H1 (cell line): ENCODE results near the gene MYO7B. TPM values are rescaled to one million over a fixed set of nuclear protein-coding genes. Genes with fewer than 3 reads are reported as not detected.

Experiments used
- EP300 ChIP-seq, 2 experiments: IDR thresholded peaks; 1 replicate in 1 of 2; 2 replicates in 1 of 2; pipeline ENCODE4 v1.6.1; 2011 to 2012; ENCODE audit warnings: low read depth in 2 of 2, low read length in 2 of 2, mild to moderate bottlenecking in 2 of 2, borderline replicate concordance in 1 of 2, inconsistent platforms in 1 of 2, moderate library complexity in 1 of 2
- KDM5A ChIP-seq: fragments of 200-600 bp; IDR thresholded peaks from 2 replicates; pipeline ENCODE4 v1.7.1; 2012; ENCODE audit warnings: mild to moderate bottlenecking, low read length, inconsistent platforms, mixed read lengths
- NRF1 ChIP-seq: IDR thresholded peaks from 2 replicates; pipeline ENCODE4 v1.6.1; 2011; ENCODE audit warnings: mild to moderate bottlenecking, low read depth, low read length, improper control_type of control experiment
- RNF2 ChIP-seq: fragments of 200-900, 300-1000 bp; sonication (generic); IDR thresholded peaks from 2 replicates; pipeline ENCODE4 v1.7.1; 2016; ENCODE audit warnings: borderline replicate concordance, low read depth, mild to moderate bottlenecking, antibody characterized with exemption, low read length; ENCODE audit not compliant: poor library complexity, severe bottlenecking; ENCODE audit errors: missing control alignments
- TEAD4 ChIP-seq: IDR thresholded peaks from 2 replicates; pipeline ENCODE4 v1.6.1; 2012; ENCODE audit warnings: low read depth, low read length, inconsistent platforms, mixed read lengths
- polyA plus RNA-seq, 7 experiments: library from polyadenylated mRNA; depleted of rRNA in 3 of 7; stranded (reverse) in 5 of 7; unstranded in 2 of 7; fragments of >200 nt in 5 of 7; fragments of 200-250 nt in 2 of 7; gene quantifications; 1 replicate in 5 of 7; 2 replicates in 1 of 7; 4 replicates in 1 of 7; pipeline versions ENCODE4 v1.2.1 to v1.2.3, GENCODE V29; 2011 to 2013; ENCODE audit warnings: missing spikeins in 2 of 7, mixed read lengths in 2 of 7
- total RNA-seq: library from RNA; stranded (reverse); fragmentation: NEBNext Ultra II Directional; extraction: Animal tissue kit (Norgen Biotek cat#: 25700); gene quantifications from 2 replicates; pipeline ENCODE4 v1.2.1, GENCODE V29; 2021

The MYO7B gene
- total and polyA plus RNA-seq, 2 of the 8 experiments (the other 6 are each of a cell fraction or from before 2014, with no cell fraction given): not detected

GRCh38 chr2:127503491-127503890, 32.0 kb upstream of the MYO7B start (continued):
- TF ChIP-seq TEAD4 (no peak), EP300 (IDR thresholded peaks at IDR 0.05; ENCODE audit: borderline replicate concordance in 1 of 2, low read depth in 2 of 2, low read length in 2 of 2) (no peak), KDM5A (no peak), RNF2 (no peak), NRF1 (no peak)
